Right lobe of liver (tissue), 6 donors: ENCODE results near the gene B3GAT3. TPM values are rescaled to one million over a fixed set of nuclear protein-coding genes. Genes with fewer than 3 reads are reported as not detected.

Source experiments
- ATAC-seq, 4 donors: fragments of 200-7000 bp; cut with Tn5 transposase; one replicate each; pipeline ENCODE4 v1.9.1; 2020; ENCODE audit warnings: mild to moderate bottlenecking in 4 of 4, moderate library complexity in 4 of 4
- DNase-seq, 3 donors: peaks; one replicate each; pipeline ENCODE4 v3.0.0-alpha.2; 2020
- H3K27ac ChIP-seq, 3 donors: fragments of 200-600 bp; one replicate each; pipeline ENCODE4 v1.8.0; 2022
- H3K27me3 ChIP-seq, 2 donors: fragments of 200-600 bp; one replicate each; pipeline ENCODE4 v1.8.0; 2022
- H3K36me3 ChIP-seq, 4 donors: fragments of 200-600 bp; sonication (generic) in 1 of 4; one replicate each; pipeline versions ENCODE4 v1.5.1 to v1.8.0; 2017 to 2022; ENCODE audit warnings: control low read depth in 1 of 4
- H3K4me1 ChIP-seq, 4 donors: fragments of 200-600 bp; sonication (generic) in 1 of 4; one replicate each; pipeline versions ENCODE4 v1.5.1 to v1.8.0; 2017 to 2022; ENCODE audit warnings: control low read depth in 1 of 4
- H3K4me3 ChIP-seq, 3 donors: fragments of 200-600 bp; one replicate each; pipeline ENCODE4 v1.8.0; 2022
- H3K9me3 ChIP-seq, 4 donors: fragments of 200-600 bp; sonication (generic) in 1 of 4; one replicate each; pipeline versions ENCODE4 v1.5.1 to v1.8.0; 2017 to 2022; ENCODE audit warnings: control low read depth in 1 of 4
- POLR2A ChIP-seq: fragments of 450-650 bp; IDR thresholded peaks from one replicate; pipeline ENCODE4 v1.6.1; 2017; ENCODE audit warnings: antibody characterized with exemption, mild to moderate bottlenecking
- WGBS: methylation state at CpG from one replicate; pipeline ENCODE4 v1.1.6; 2018; ENCODE audit warnings: low coverage, low lambda C conversion rate; ENCODE audit not compliant: insufficient coverage; ENCODE audit errors: missing lambda C conversion rate; 5-methylcytosine and 5-hydroxymethylcytosine counted together
- intact Hi-C, 2 donors: fragments of 100-400 bp; cut with DNase I; formaldehyde crosslinking; loops; one replicate each; pipeline versions ENCODE4 v1.11.2 to v1.14.1; 2022
- total RNA-seq, 6 experiments: library from RNA; depleted of rRNA in 2 of 6; stranded (reverse); fragments of >200 nt in 2 of 6; fragmentation: NEBNext Ultra II Directional in 3 of 6; extraction: Animal tissue kit (Norgen Biotek cat#: 25700) in 3 of 6; gene quantifications; one replicate each; pipeline versions ENCODE4 v1.1.0 to v1.2.4, GENCODE V29; 2016 to 2023
- TF ChIP-seq, protein P1 (sequence below), 4 donors: fragments of 200-600 bp in 3 of 4; fragments of 450-650 bp in 1 of 4; IDR thresholded peaks; one replicate each; pipeline versions ENCODE4 v1.5.1 to v1.8.0; 2016 to 2022; ENCODE audit warnings: antibody characterized with exemption in 4 of 4, mild to moderate bottlenecking in 2 of 4
- donor health status: DM: no; HTN: yes; CAD: no.
- donor health status: DM: no; HTN: no; CAD: no.
- donor health status: DM: no; HTN: no; CAD: no.
- donor health status: DM: no; HTN: yes; CAD: no.
- donor health status: DM: no; HTN: yes; CAD: no.

The B3GAT3 gene
- total RNA-seq, 6 experiments from 2014 or later: 17.1 to 32.8 (median 23.4) TPM

DNA sequence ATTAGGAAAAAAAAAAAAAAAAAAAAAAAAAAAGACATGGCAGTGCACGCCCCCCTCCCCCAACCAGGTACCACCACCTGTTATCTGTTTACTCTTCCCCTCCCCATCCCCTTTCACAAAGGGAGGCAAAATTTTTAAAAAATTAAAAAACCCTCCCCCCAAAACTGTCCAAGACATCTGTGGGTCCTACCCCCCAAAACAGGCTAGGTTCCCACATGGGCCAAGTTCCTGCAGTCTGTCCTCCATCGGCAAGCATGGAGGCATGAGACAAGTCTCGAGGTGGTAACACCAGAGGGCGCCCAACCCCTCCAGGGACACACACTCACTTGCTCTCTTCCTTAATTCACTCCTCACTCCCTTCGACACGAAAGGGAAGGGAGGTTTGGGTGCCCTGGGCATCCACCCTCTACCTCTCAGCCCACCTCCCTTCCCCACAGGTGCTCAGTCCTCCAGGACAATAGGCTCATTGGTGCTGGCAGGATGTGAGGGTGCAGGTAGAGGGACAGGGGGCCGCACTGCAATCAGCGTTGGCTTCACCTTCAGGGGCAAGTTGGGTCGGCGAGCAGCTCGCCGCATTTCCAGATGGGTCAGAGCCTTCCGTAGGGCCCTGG lies 28.2 kb downstream of the B3GAT3 start:
- H3K4me1 ChIP-seq: peaks cover 0 to 38% (median 18%) of the 10 kb centered on the region in 4 donors
- peak; percentile 77 to 82 (median 80) for DNase-seq
- no peaks in the 10 kb centered on the region for H3K9me3 ChIP-seq
- H3K27ac ChIP-seq: no peak overlapping the region
- no peak overlapping the region for H3K4me3 ChIP-seq
- intact Hi-C loops: no loop called here
- ATAC-seq: peak; percentile 27 to 47 (median 34)
- peaks cover 0 to 53% (median 31%) of the 10 kb centered on the region in 4 donors for H3K36me3 ChIP-seq
- TF ChIP-seq, protein P1, sequence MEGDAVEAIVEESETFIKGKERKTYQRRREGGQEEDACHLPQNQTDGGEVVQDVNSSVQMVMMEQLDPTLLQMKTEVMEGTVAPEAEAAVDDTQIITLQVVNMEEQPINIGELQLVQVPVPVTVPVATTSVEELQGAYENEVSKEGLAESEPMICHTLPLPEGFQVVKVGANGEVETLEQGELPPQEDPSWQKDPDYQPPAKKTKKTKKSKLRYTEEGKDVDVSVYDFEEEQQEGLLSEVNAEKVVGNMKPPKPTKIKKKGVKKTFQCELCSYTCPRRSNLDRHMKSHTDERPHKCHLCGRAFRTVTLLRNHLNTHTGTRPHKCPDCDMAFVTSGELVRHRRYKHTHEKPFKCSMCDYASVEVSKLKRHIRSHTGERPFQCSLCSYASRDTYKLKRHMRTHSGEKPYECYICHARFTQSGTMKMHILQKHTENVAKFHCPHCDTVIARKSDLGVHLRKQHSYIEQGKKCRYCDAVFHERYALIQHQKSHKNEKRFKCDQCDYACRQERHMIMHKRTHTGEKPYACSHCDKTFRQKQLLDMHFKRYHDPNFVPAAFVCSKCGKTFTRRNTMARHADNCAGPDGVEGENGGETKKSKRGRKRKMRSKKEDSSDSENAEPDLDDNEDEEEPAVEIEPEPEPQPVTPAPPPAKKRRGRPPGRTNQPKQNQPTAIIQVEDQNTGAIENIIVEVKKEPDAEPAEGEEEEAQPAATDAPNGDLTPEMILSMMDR (IDR thresholded peaks at IDR 0.05): peak; percentile 41 to 65 (median 62)
- TF ChIP-seq POLR2A: no peak
- H3K27me3 ChIP-seq: no peaks in the 10 kb centered on the region
- 30% methylated on average over 6 of the region's 13 CpGs for WGBS

DNA sequence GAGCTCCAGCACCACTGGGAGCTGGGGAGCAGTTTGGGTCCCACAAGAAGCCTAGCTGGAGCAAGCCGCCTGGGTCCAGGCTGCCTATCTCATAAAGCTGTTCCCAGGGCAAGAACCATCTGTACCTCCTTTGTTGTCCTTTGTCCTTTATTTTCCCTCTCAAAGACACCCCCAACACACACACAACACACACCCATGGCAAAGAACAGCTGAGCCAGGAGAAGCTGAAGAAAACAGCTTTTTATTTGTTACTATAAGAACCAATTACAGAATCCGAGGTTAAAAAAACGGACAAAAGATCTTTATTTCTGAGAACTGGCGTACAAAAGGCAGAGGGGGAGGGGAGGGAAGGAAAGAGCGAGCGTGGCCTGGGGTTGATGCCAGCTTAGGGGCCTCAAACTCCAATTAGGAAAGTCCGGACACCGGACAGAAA lies 28.8 kb downstream of the B3GAT3 start:
- intact Hi-C loops: no loop called here
- H3K4me1 ChIP-seq: peaks cover 0 to 43% (median 20%) of the 10 kb centered on the region in 4 donors

DNA sequence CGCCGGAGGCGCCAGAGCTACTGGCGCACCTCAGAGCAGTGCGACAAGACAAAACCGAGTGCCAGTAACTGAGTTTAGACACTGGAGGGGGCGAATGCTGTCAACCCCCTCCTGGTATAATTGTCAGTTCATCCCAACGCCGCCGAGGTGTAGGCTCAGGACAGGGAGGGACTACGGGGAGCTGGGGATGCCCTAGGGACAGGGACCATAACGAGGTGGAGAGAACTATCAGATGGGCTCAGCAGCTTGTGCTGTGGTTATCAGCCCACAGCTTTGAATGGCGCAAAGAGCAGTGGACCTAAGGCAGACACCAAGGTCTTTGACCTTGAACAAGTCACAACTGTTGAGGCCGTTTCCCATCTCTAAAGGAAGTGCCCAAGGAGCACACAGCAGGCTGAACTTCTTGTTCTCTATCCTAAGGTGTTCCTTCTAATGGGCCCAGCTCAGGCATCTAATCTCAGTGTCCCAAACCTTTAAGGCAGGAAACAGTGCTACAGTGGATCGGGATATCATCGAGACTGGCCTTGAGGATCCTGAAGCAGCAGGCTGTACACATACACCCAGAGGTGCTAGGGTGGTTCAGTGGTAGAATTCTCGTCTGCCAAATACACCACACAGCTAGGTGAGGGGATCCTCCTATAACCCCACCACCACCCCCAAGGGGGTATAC lies 29.5 kb downstream of the B3GAT3 start:
- H3K4me3 ChIP-seq: peak overlapping the region; percentile 51 to 78 (median 70)
- ATAC-seq (peak; percentile 1 to 3 (median 2)), DNase-seq (peak in 1 of 3 donors; percentile 31)
- no peaks in the 10 kb centered on the region for H3K27me3 ChIP-seq
- H3K4me1 ChIP-seq: peaks cover 0 to 51% (median 22%) of the 10 kb centered on the region in 4 donors
- no peak for TF ChIP-seq POLR2A
- TF ChIP-seq, protein P1 (IDR thresholded peaks at IDR 0.05): no peak
- no peaks in the 10 kb centered on the region for H3K9me3 ChIP-seq
- intact Hi-C loops: no loop called here
- H3K27ac ChIP-seq: peak overlapping the region; percentile 82 to 94 (median 92)
- WGBS: 3% methylated on average over 10 of the region's 17 CpGs
- peaks cover 0 to 43% (median 22%) of the 10 kb centered on the region in 4 donors for H3K36me3 ChIP-seq

More for the DNA sequence above, 28.8 kb downstream of the B3GAT3 start:
- H3K4me3 ChIP-seq: no peak overlapping the region
- WGBS: 59% methylated on average over 7 of the region's 8 CpGs
- H3K9me3 ChIP-seq: no peaks in the 10 kb centered on the region
- DNase-seq: peak in 1 of 3 donors; percentile 27
- ATAC-seq: no peak
- peaks cover 0 to 50% (median 27%) of the 10 kb centered on the region in 4 donors for H3K36me3 ChIP-seq
- peak overlapping the region; percentile 82 to 94 (median 92) for H3K27ac ChIP-seq
- TF ChIP-seq POLR2A: no peak
- TF ChIP-seq, protein P1 (IDR thresholded peaks at IDR 0.05): no peak
- H3K27me3 ChIP-seq: no peaks in the 10 kb centered on the region

- WGBS: 1% methylated on average over 31 of the region's 58 CpGs
- peak; percentile 95 to 97 (median 96) for DNase-seq
- H3K27ac ChIP-seq: peak within 1 kb of the TSS; percentile 86 to 94 (median 92)
- TF ChIP-seq, protein P1 (IDR thresholded peaks at IDR 0.05): peak in 3 of 4 donors; percentile 9 to 16 (median 10)
- TF ChIP-seq POLR2A: peak; percentile 92
- no peaks in the 10 kb centered on the region for H3K27me3 ChIP-seq
- peaks cover 0 to 36% (median 20%) of the 10 kb centered on the region in 4 donors for H3K36me3 ChIP-seq
- peaks cover 0 to 56% (median 24%) of the 10 kb centered on the region in 4 donors for H3K4me1 ChIP-seq
- no peaks in the 10 kb centered on the region for H3K9me3 ChIP-seq
- intact Hi-C loops: no loop called here
- H3K4me3 ChIP-seq: peak within 1 kb of the TSS; percentile 70 to 87 (median 78)
- ATAC-seq: peak; percentile 81 to 92 (median 86)
Measured at GRCh38 chr11:62591448-62592145, 30.2 kb downstream of the B3GAT3 start, which contains the start of gene TUT1. Gene TUT1 (minus strand): TSS chr11:62591523. CDS start chr11:62591485, 38 bp downstream.
